Common myeloid progenitor, CD34-positive (primary cell): Measurements from ENCODE around the gene GRK5.

Experiments used
- CTCF ChIA-PET: fragments of 350-600 bp; sonication (Branson Sonifier 250); formaldehyde crosslinking; loops from one replicate; lab custom pipeline; 2021; ENCODE audit warnings: antibody characterized with exemption; lab: Charles Lee
- POLR2A ChIA-PET: fragments of 350-600 bp; sonication (Branson Sonifier 250); formaldehyde crosslinking; loops from one replicate; lab custom pipeline; 2021; ENCODE audit warnings: antibody characterized with exemption; lab: Charles Lee
- DNase-seq, 3 donors: peaks; one replicate each; pipeline versions ENCODE4 v3.0.0 to v3.0.0-alpha.2; 2013
- H3K27ac ChIP-seq, 2 experiments: 1 replicate in 1 of 2; 2 replicates in 1 of 2; pipeline ENCODE4 v1.7.0; 2013; ENCODE audit warnings: inconsistent platforms in 2 of 2, low read length in 2 of 2, mild to moderate bottlenecking in 2 of 2, low read depth in 1 of 2, moderate library complexity in 1 of 2; ENCODE audit not compliant: severe bottlenecking in 2 of 2, insufficient read depth in 1 of 2, poor library complexity in 1 of 2
- H3K27me3 ChIP-seq, 5 experiments: replicated peaks in 2 of 5; 1 replicate in 3 of 5; 2 replicates in 2 of 5; pipeline versions ENCODE4 v1.6.1 to v1.7.0; 2013; ENCODE audit warnings: low read length in 4 of 5, mild to moderate bottlenecking in 2 of 5, moderate library complexity in 2 of 5, inconsistent platforms in 1 of 5; ENCODE audit not compliant: insufficient read depth in 5 of 5, control insufficient read depth in 4 of 5
- H3K36me3 ChIP-seq, 4 experiments: 1 replicate in 2 of 4; 2 replicates in 2 of 4; pipeline versions ENCODE4 v1.6.1 to v1.7.0; 2013; ENCODE audit warnings: low read length in 3 of 4, control low read depth in 1 of 4, mild to moderate bottlenecking in 1 of 4; ENCODE audit not compliant: control insufficient read depth in 4 of 4, insufficient read depth in 4 of 4
- H3K4me1 ChIP-seq, 4 experiments: 1 replicate in 3 of 4; 2 replicates in 1 of 4; pipeline versions ENCODE4 v1.6.1 to v1.7.1; 2013; ENCODE audit warnings: low read length in 3 of 4, mild to moderate bottlenecking in 3 of 4, control low read depth in 1 of 4, inconsistent platforms in 1 of 4, moderate library complexity in 1 of 4; ENCODE audit not compliant: control insufficient read depth in 4 of 4, insufficient read depth in 4 of 4; ENCODE audit errors: control extremely low read depth in 1 of 4
- H3K4me3 ChIP-seq, 7 experiments: 1 replicate in 4 of 7; 2 replicates in 3 of 7; pipeline versions ENCODE4 v1.5.1 to v1.7.0; 2013; ENCODE audit warnings: mild to moderate bottlenecking in 7 of 7, low read length in 6 of 7, moderate library complexity in 6 of 7, inconsistent platforms in 2 of 7, low read depth in 2 of 7, control low read depth in 1 of 7; ENCODE audit not compliant: insufficient read depth in 4 of 7, control insufficient read depth in 1 of 7; ENCODE audit errors: extremely low read depth in 1 of 7
- H3K9me3 ChIP-seq, 5 experiments: 1 replicate in 4 of 5; 2 replicates in 1 of 5; pipeline versions ENCODE4 v1.6.1 to v1.7.1; 2013; ENCODE audit warnings: low read length in 4 of 5, mild to moderate bottlenecking in 2 of 5, inconsistent platforms in 1 of 5, low read depth in 1 of 5, moderate library complexity in 1 of 5; ENCODE audit not compliant: control insufficient read depth in 4 of 5, insufficient read depth in 2 of 5; ENCODE audit errors: control extremely low read depth in 1 of 5
- WGBS: methylation state at CpG from one replicate; pipeline ENCODE4 v1.1.5; 2013; ENCODE audit not compliant: insufficient coverage; 5-methylcytosine and 5-hydroxymethylcytosine counted together

Gene GRK5

GRCh38 chr10:119408072-119408471 lies 200.7 kb downstream of the GRK5 start:
- CTCF ChIA-PET: interaction anchor here (0.9 to 2.8 kb wide), 4 partner anchors 36 to 268 kb away, joined by 3 to 15 read pairs (median 8); partner anchors contain the start of gene GRK5
- no CpG with 5 or more reads among the region's 4 CpGs for WGBS
- H3K9me3 ChIP-seq: no peaks in the 10 kb centered on the region
- no peak overlapping the region for H3K27ac ChIP-seq
- H3K4me1 ChIP-seq: peaks cover 5 to 18% (median 15%) of the 10 kb centered on the region in 4 experiments
- no peak overlapping the region for H3K4me3 ChIP-seq
- no peak for DNase-seq
- POLR2A ChIA-PET: no interaction called here
- H3K36me3 ChIP-seq: no peaks in the 10 kb centered on the region
- H3K27me3 ChIP-seq: no peaks in the 10 kb centered on the region

- Histone ChIP-seq H3K36me3 (no peaks in the 10 kb centered on the region), H3K27me3 (no peaks in the 10 kb centered on the region), H3K9me3 (no peaks in the 10 kb centered on the region), H3K4me3 (no peak overlapping the region), H3K4me1 (peaks cover 5 to 18% (median 16%) of the 10 kb centered on the region in 4 experiments), H3K27ac (no peak overlapping the region)
- no peak for DNase-seq
- ChIA-PET POLR2A (no interaction called here), CTCF (interaction anchor here (0.7 to 2.0 kb wide), 4 partner anchors 9 to 210 kb away, joined by 3 to 6 read pairs (median 3); no protein-coding TSS in a partner anchor)
- WGBS: 97% methylated on average over 14 of the region's 14 CpGs
Measured at GRCh38 chr10:119408969-119409371, 201.6 kb downstream of the GRK5 start.

GRCh38 chr10:119409385-119409784 lies 202.0 kb downstream of the GRK5 start:
- DNase-seq: no peak
- no peak overlapping the region for H3K27ac ChIP-seq
- no peaks in the 10 kb centered on the region for H3K9me3 ChIP-seq
- no peaks in the 10 kb centered on the region for H3K36me3 ChIP-seq
- 100% methylated on average over 1 of the region's 5 CpGs for WGBS
- no peak overlapping the region for H3K4me3 ChIP-seq
- POLR2A ChIA-PET: no interaction called here
- CTCF ChIA-PET: interaction anchor here (0.7 to 2.0 kb wide), 4 partner anchors 9 to 211 kb away, joined by 3 to 6 read pairs (median 3); no protein-coding TSS in a partner anchor
- H3K27me3 ChIP-seq: no peaks in the 10 kb centered on the region
- H3K4me1 ChIP-seq: peaks cover 5 to 18% (median 16%) of the 10 kb centered on the region in 4 experiments

GRCh38 chr10:119409906-119410305 lies 202.5 kb downstream of the GRK5 start:
- Histone ChIP-seq H3K27me3 (no peaks in the 10 kb centered on the region), H3K4me3 (no peak overlapping the region), H3K27ac (no peak overlapping the region), H3K9me3 (no peaks in the 10 kb centered on the region), H3K36me3 (no peaks in the 10 kb centered on the region), H3K4me1 (peaks cover 5 to 17% (median 14%) of the 10 kb centered on the region in 4 experiments)
- POLR2A ChIA-PET: no interaction called here
- WGBS: 95% methylated on average over 17 of the region's 18 CpGs
- no peak for DNase-seq
- CTCF ChIA-PET: interaction anchor here (0.8 to 2.0 kb wide), 4 partner anchors 9 to 211 kb away, joined by 3 to 6 read pairs (median 4); no protein-coding TSS in a partner anchor

GRCh38 chr10:119410361-119411116 lies 203.2 kb downstream of the GRK5 start:
- ChIA-PET POLR2A (no interaction called here), CTCF (interaction anchor here (0.6 to 9.4 kb wide), 7 partner anchors 9 to 212 kb away, joined by 3 to 154 read pairs (median 3); no protein-coding TSS in a partner anchor)
- no peak overlapping the region for H3K4me3 ChIP-seq
- DNase-seq: no peak
- no peaks in the 10 kb centered on the region for H3K9me3 ChIP-seq
- WGBS: 96% methylated on average over 7 of the region's 9 CpGs
- H3K4me1 ChIP-seq: peaks cover 4 to 11% (median 8%) of the 10 kb centered on the region in 4 experiments
- no peaks in the 10 kb centered on the region for H3K27me3 ChIP-seq
- no peak overlapping the region for H3K27ac ChIP-seq
- H3K36me3 ChIP-seq: no peaks in the 10 kb centered on the region

- no peak overlapping the region for H3K4me3 ChIP-seq
- H3K27ac ChIP-seq: no peak overlapping the region
- H3K36me3 ChIP-seq: no peaks in the 10 kb centered on the region
- H3K27me3 ChIP-seq: no peaks in the 10 kb centered on the region
- CTCF ChIA-PET: interaction anchor here (0.8 to 9.4 kb wide), 2 partner anchors 11 to 211 kb away, joined by 4 to 154 read pairs; no protein-coding TSS in a partner anchor
- peak in 2 of 3 donors; percentile 10 to 23 for DNase-seq
- WGBS: 53% methylated on average over 24 of the region's 31 CpGs
- POLR2A ChIA-PET: no interaction called here
- no peaks in the 10 kb centered on the region for H3K9me3 ChIP-seq
- H3K4me1 ChIP-seq: peaks cover 0 to 10% (median 4%) of the 10 kb centered on the region in 4 experiments
Measured at GRCh38 chr10:119412244-119413092, 205.1 kb downstream of the GRK5 start.
